Thyroid gland (tissue), 4 donors: ENCODE measurements around the gene CUTA. TPM values are rescaled to one million over a fixed set of nuclear protein-coding genes. Genes with fewer than 3 reads are reported as not detected.
"Not testable (repeated sequence)": the region's sequence is repeated elsewhere in the genome, so short reads cannot be mapped to it uniquely, and the experiment has no call there.

ENCODE experiments used
- DNase-seq, 2 donors: peaks; one replicate each; pipeline ENCODE4 v3.0.0-alpha.2; 2019
- H3K27ac ChIP-seq, 3 donors: fragments of 200-600 bp; sonication (generic); 1 replicate in 2 of 3; 2 replicates in 1 of 3; pipeline ENCODE4 v1.5.1; 2016 to 2019; ENCODE audit warnings: mild to moderate bottlenecking in 1 of 3, moderate library complexity in 1 of 3
- H3K27me3 ChIP-seq: fragments of 200-600 bp; sonication (generic); one replicate; pipeline ENCODE4 v1.5.1; 2019
- H3K36me3 ChIP-seq, 2 donors: fragments of 200-600 bp; sonication (generic); one replicate each; pipeline ENCODE4 v1.5.1; 2016 to 2019
- H3K4me1 ChIP-seq, 2 donors: fragments of 200-600 bp; sonication (generic); one replicate each; pipeline ENCODE4 v1.5.1; 2017 to 2019
- H3K4me3 ChIP-seq, 3 donors: fragments of 200-600 bp; sonication (generic); replicated peaks in 1 of 3; 1 replicate in 2 of 3; 2 replicates in 1 of 3; pipeline ENCODE4 v1.5.1; 2016; ENCODE audit warnings: mild to moderate bottlenecking in 1 of 3
- H3K9me3 ChIP-seq: fragments of 200-600 bp; sonication (generic); one replicate; pipeline ENCODE4 v1.5.1; 2017
- CTCF ChIP-seq, 6 experiments: fragments of 200-600 bp in 3 of 6; fragments of 450-650 bp in 3 of 6; sonication (generic) in 3 of 6; IDR thresholded peaks; one replicate each; pipeline ENCODE4 v1.5.1; 2016 to 2019; ENCODE audit warnings: antibody characterized with exemption in 6 of 6, mild to moderate bottlenecking in 2 of 6, inconsistent platforms in 1 of 6, moderate library complexity in 1 of 6
- POLR2A ChIP-seq, 2 donors: fragments of 450-650 bp; IDR thresholded peaks; one replicate each; pipeline ENCODE4 v1.6.1; 2017; ENCODE audit warnings: antibody characterized with exemption in 2 of 2, mild to moderate bottlenecking in 2 of 2, moderate library complexity in 1 of 2
- WGBS, 2 donors: methylation state at CpG; one replicate each; pipeline ENCODE4 v1.1.5; 2017; 5-methylcytosine and 5-hydroxymethylcytosine counted together
- intact Hi-C: fragments of 100-400 bp; cut with DNase I; formaldehyde crosslinking; loops from one replicate; pipeline ENCODE4 v1.15.1; 2023
- total RNA-seq, 4 donors: library from RNA; depleted of rRNA; stranded (reverse); fragments of >200 nt; gene quantifications; one replicate each; pipeline ENCODE4 v1.2.3, GENCODE V29; 2016

The CUTA gene
- total RNA-seq, 4 donors from 2014 or later, result 165 to 296 (median 257) TPM

DNA sequence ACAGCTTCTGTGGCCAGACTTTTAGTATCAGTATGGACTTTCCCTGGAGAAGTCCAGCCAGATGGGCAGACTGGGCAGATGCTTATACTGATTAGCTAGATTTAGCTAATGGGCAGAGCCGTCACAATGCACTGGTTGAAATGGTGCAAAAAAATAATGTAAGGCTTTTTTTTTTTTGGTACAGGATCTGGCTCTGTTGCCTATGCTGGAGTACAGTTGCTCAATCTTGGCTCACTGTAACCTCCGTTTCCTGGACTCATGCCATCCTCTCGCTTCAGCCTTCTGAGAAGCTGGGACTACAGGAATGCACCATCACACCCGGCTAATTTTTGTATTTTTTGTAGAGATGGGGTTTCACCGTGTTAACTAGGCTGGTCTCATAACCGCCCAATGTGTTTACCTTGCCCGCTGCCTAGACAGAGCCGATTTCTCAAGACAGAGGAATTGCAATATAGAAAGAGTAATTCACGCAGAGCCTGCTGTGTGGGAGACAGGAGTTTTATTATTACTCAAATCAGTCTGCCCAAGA lies 42.7 kb downstream of the CUTA start:
- 10 to 12% methylated on average over 9 of the region's 9 CpGs for WGBS, 2 donors

GRCh38 chr6:33373960-33374910 lies 43.7 kb downstream of the CUTA start:
- H3K27me3 ChIP-seq, result no peaks in the 10 kb centered on the region
- no peaks in the 10 kb centered on the region for H3K36me3 ChIP-seq
- peak; percentile 56 to 60 for DNase-seq
- H3K4me1 ChIP-seq, result peaks cover 26 to 54% of the 10 kb centered on the region in 2 donors
- H3K9me3 ChIP-seq, result no peaks in the 10 kb centered on the region
- no peak overlapping the region for H3K4me3 ChIP-seq
- intact Hi-C loops, result no loop called here
- WGBS, 2 donors, result 34 to 43% methylated on average over 8 of the region's 8 CpGs
- TF ChIP-seq CTCF (IDR thresholded peaks at IDR 0.05), result no peak
- no peak for TF ChIP-seq POLR2A (IDR thresholded peaks at IDR 0.05)
- peak overlapping the region; percentile 91 to 96 (median 93) for H3K27ac ChIP-seq

More for the DNA sequence above, 42.7 kb downstream of the CUTA start:
- Histone ChIP-seq H3K27ac (peak overlapping the region; percentile 91 to 96 (median 93)), H3K9me3 (no peaks in the 10 kb centered on the region), H3K4me3 (no peak overlapping the region), H3K36me3 (no peaks in the 10 kb centered on the region), H3K4me1 (peaks cover 26 to 54% of the 10 kb centered on the region in 2 donors), H3K27me3 (no peaks in the 10 kb centered on the region)
- DNase-seq, result peak; percentile 92 to 94
- TF ChIP-seq POLR2A (IDR thresholded peaks at IDR 0.05) (no peak), CTCF (IDR thresholded peaks at IDR 0.05) (no peak)
- intact Hi-C loops, result no loop called here

GRCh38 chr6:33372526-33373123 lies 45.3 kb downstream of the CUTA start:
- intact Hi-C loops, result no loop called here
- H3K27me3 ChIP-seq, result no peaks in the 10 kb centered on the region
- H3K9me3 ChIP-seq, result no peaks in the 10 kb centered on the region
- H3K36me3 ChIP-seq, result no peaks in the 10 kb centered on the region
- 45 to 50% methylated on average over 5 of the region's 5 CpGs for WGBS, 2 donors
- peak in 1 of 2 donors; percentile 30 for DNase-seq
- H3K4me3 ChIP-seq, result no peak overlapping the region
- TF ChIP-seq POLR2A (IDR thresholded peaks at IDR 0.05), result no peak
- TF ChIP-seq CTCF (IDR thresholded peaks at IDR 0.05), result no peak
- peak overlapping the region; percentile 91 to 96 (median 93) for H3K27ac ChIP-seq
- peaks cover 26 to 54% of the 10 kb centered on the region in 2 donors for H3K4me1 ChIP-seq

- H3K27me3 ChIP-seq, result not testable (repeated sequence)
Observed at GRCh38 chr6:33371901-33372300, 46.0 kb downstream of the CUTA start.

DNA sequence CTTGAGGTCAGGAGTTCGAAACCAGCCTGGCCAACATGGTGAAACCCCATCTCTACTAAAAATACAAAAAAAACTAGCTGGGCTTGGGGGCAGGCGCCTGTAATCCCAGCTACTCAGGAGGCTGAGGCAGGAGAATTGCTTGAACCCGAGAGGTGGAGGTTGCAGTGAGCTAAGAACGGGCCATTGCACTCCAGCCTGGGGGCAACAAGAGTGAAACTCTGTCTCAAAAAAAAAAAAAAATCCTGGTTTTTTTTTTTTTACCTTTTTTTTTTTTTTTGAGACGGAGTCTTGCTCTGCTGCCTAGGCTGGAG lies 50.2 kb downstream of the CUTA start:
- intact Hi-C loops, H3K4me3 ChIP-seq, H3K27ac ChIP-seq, H3K36me3 ChIP-seq, DNase-seq, H3K27me3 ChIP-seq, H3K9me3 ChIP-seq: not testable (repeated sequence)
- 91 to 92% methylated on average over 5 of the region's 5 CpGs for WGBS, 2 donors
- H3K4me1 ChIP-seq, result peaks cover 9 to 35% of the 10 kb centered on the region in 2 donors

More at GRCh38 chr6:33371901-33372300, 46.0 kb downstream of the CUTA start:
- H3K4me3 ChIP-seq, H3K9me3 ChIP-seq, intact Hi-C loops, H3K36me3 ChIP-seq: not testable (repeated sequence)
- DNase-seq, result peak; percentile 87 to 91
- Histone ChIP-seq H3K27ac (peak overlapping the region; percentile 91 to 96 (median 93)), H3K4me1 (peaks cover 26 to 54% of the 10 kb centered on the region in 2 donors)
- 42 to 56% methylated on average over 8 of the region's 8 CpGs for WGBS, 2 donors
